Ovary (tissue), 9 donors: ENCODE data around the gene NAP1L1. TPM values are rescaled to one million over a fixed set of nuclear protein-coding genes. Genes with fewer than 3 reads are reported as not detected.

ENCODE experiments used
- DNase-seq, 5 donors: peaks; one replicate each; pipeline ENCODE4 v3.0.0-alpha.2; 2019 to 2020
- H3K27ac ChIP-seq, 2 donors: fragments of 200-600 bp; one replicate each; pipeline versions ENCODE4 v1.5.1 to v1.8.0; 2019 to 2022
- H3K27me3 ChIP-seq: fragments of 200-600 bp; one replicate; pipeline ENCODE4 v1.8.0; 2022
- H3K36me3 ChIP-seq: fragments of 200-600 bp; sonication (generic); one replicate; pipeline ENCODE4 v1.5.1; 2019
- H3K4me1 ChIP-seq: one replicate; pipeline ENCODE4 v1.8.1; 2013; ENCODE audit warnings: mild to moderate bottlenecking, moderate library complexity; ENCODE audit not compliant: insufficient read depth
- H3K4me3 ChIP-seq: fragments of 200-600 bp; sonication (generic); one replicate; pipeline ENCODE4 v1.5.1; 2017
- H3K9me3 ChIP-seq, 2 donors: fragments of 200-600 bp in 1 of 2; sonication (generic) in 1 of 2; one replicate each; pipeline versions ENCODE4 v1.5.1 to v1.8.1; 2013 to 2019; ENCODE audit warnings: mild to moderate bottlenecking in 1 of 2, moderate library complexity in 1 of 2
- EP300 ChIP-seq: sonication (generic); formaldehyde crosslinking; IDR thresholded peaks from one replicate; pipeline ENCODE4 v1.6.1; 2017; ENCODE audit warnings: antibody characterized with exemption
- POLR2A ChIP-seq: fragments of 450-650 bp; IDR thresholded peaks from one replicate; pipeline ENCODE4 v1.6.1; 2017; ENCODE audit warnings: antibody characterized with exemption, mild to moderate bottlenecking, moderate library complexity
- WGBS, 3 donors: extraction: QIAGEN DNeasy Blood & Tissue Kit in 1 of 3; methylation state at CpG; one replicate each; pipeline versions ENCODE4 v1.1.5 to v1.1.7; 2013 to 2017; 5-methylcytosine and 5-hydroxymethylcytosine counted together
- intact Hi-C, 4 donors: fragments of 100-400 bp; cut with DNase I; formaldehyde crosslinking; loops; one replicate each; pipeline versions ENCODE4 v1.11.0 to v1.15.1; 2022 to 2023
- polyA plus RNA-seq, 2 donors: library from polyadenylated mRNA; stranded (reverse); fragments of 200-250 nt in 1 of 2; fragments of 350-450 nt in 1 of 2; fragmentation: Illumina TruSeq in 1 of 2; extraction: RNeasy Lipid Tissue Mini Kit (QIAGEN cat#74804) in 1 of 2; gene quantifications; one replicate each; pipeline ENCODE4 v1.2.3, GENCODE V29; 2013 to 2014
- total RNA-seq, 7 donors: library from RNA; depleted of rRNA in 2 of 7; stranded (reverse); fragments of >200 nt in 2 of 7; fragmentation: NEBNext Ultra II Directional in 3 of 7; extraction: Animal tissue kit (Norgen Biotek cat#: 25700) in 3 of 7; gene quantifications; one replicate each; pipeline versions ENCODE4 v1.1.0 to v1.2.4, GENCODE V29; 2016 to 2023
- TF ChIP-seq, protein P1 (sequence below), 3 donors: fragments of 450-650 bp in 2 of 3; fragments of 200-600 bp in 1 of 3; IDR thresholded peaks; one replicate each; pipeline versions ENCODE4 v1.5.1 to v1.8.0; 2016 to 2022; ENCODE audit warnings: antibody characterized with exemption in 3 of 3, mild to moderate bottlenecking in 1 of 3
- donor health status: DM: no; HTN: no; CAD: no; lungs with moderate emphysema.
- donor health status: DM: no; HTN: no; CAD: no.
- donor health status: Bipolar disorder and iron deficiency.
- donor health status: DM: yes; HTN: yes; CAD: no.
- donor health status: DM: no; HTN: no; CAD: no.
- donor health status: DM: yes; HTN: yes; CAD: no.

NAP1L1 gene
- total and polyA plus RNA-seq, 9 donors = 500 to 1,115 (median 750) TPM

DNA sequence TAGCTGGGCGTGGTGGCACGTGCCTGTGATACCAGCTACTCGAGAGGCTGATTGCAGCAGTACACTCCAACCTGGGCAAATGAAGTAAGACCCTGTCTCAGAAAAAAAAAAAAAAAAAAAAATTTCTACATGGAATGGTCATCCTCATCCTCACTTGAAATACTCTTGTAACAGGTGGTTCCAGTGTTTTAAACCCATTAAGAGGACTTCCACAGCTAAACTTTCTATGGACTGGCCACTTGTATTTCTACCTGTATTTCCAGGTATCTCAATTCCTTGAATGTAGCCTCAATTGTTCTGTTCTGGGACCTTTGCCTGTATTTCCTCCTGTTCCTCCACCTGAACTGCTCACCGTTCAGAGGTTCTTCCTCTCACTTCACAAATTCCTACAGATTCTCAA is 41.1 kb downstream of the NAP1L1 start:
- 96 to 98% (median 97%) methylated on average over 4 of the region's 4 CpGs for WGBS, 3 donors
- TF ChIP-seq POLR2A (no peak), EP300 (no peak)
- TF ChIP-seq, protein P1, sequence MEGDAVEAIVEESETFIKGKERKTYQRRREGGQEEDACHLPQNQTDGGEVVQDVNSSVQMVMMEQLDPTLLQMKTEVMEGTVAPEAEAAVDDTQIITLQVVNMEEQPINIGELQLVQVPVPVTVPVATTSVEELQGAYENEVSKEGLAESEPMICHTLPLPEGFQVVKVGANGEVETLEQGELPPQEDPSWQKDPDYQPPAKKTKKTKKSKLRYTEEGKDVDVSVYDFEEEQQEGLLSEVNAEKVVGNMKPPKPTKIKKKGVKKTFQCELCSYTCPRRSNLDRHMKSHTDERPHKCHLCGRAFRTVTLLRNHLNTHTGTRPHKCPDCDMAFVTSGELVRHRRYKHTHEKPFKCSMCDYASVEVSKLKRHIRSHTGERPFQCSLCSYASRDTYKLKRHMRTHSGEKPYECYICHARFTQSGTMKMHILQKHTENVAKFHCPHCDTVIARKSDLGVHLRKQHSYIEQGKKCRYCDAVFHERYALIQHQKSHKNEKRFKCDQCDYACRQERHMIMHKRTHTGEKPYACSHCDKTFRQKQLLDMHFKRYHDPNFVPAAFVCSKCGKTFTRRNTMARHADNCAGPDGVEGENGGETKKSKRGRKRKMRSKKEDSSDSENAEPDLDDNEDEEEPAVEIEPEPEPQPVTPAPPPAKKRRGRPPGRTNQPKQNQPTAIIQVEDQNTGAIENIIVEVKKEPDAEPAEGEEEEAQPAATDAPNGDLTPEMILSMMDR (IDR thresholded peaks at IDR 0.05) = no peak
- H3K9me3 ChIP-seq = no peaks in the 10 kb centered on the region
- no peak overlapping the region for H3K27ac ChIP-seq
- H3K4me3 ChIP-seq = no peak overlapping the region
- no peaks in the 10 kb centered on the region for H3K4me1 ChIP-seq
- DNase-seq = no peak
- intact Hi-C loops = no loop called here
- no peaks in the 10 kb centered on the region for H3K27me3 ChIP-seq
- no peaks in the 10 kb centered on the region for H3K36me3 ChIP-seq

DNA sequence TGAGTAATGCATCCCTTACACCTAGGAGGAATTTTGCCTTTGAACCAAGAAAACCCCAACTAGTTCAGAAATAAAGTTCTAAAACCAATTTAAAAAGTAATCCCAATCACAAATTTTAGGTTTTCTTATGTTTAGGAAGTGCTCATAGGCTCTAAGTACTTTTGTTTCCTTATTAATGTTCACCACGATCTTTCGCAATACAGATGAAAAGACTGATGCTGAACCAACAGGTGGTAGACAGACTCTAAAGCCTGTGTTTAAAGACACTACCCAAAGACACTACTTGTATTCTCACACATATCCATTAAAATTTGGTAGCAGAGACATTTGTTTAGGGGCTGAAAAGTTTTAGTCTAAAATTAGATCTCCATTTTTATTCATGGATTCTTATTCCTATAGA is 42.3 kb downstream of the NAP1L1 start:
- intact Hi-C loops = no loop called here
- no peak for DNase-seq
- Histone ChIP-seq H3K36me3 (no peaks in the 10 kb centered on the region), H3K4me1 (no peaks in the 10 kb centered on the region), H3K4me3 (no peak overlapping the region), H3K27me3 (no peaks in the 10 kb centered on the region), H3K27ac (no peak overlapping the region), H3K9me3 (no peaks in the 10 kb centered on the region)
- 87 to 96% (median 92%) methylated on average over 2 of the region's 2 CpGs for WGBS, 3 donors
- TF ChIP-seq EP300 (no peak), POLR2A (no peak)
- TF ChIP-seq, protein P1 (IDR thresholded peaks at IDR 0.05) = no peak

DNA sequence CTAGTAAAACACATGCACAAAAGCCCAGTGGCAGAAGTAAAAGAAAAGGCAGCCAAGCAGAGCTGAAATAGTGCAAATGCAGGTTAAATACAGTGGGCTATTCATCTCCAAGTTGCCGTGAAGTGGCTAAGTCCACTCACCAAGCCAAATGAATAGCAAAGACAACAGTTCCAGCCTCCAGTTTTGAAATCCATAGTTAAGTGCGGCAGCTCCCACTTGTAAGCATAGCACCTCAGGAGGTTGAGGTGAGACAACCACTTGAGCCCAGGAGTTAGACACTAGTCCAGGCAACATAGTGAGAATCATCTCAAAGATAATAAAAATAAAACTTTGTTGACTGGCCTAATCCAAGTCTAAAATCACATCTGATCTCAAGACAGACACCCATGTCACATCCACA is 43.1 kb downstream of the NAP1L1 start:
- 89 to 94% (median 91%) methylated on average over 2 of the region's 2 CpGs for WGBS, 3 donors
- H3K27me3 ChIP-seq = no peaks in the 10 kb centered on the region
- intact Hi-C loops = no loop called here
- H3K9me3 ChIP-seq = no peaks in the 10 kb centered on the region
- no peaks in the 10 kb centered on the region for H3K36me3 ChIP-seq
- no peaks in the 10 kb centered on the region for H3K4me1 ChIP-seq
- no peak overlapping the region for H3K4me3 ChIP-seq
- TF ChIP-seq EP300 (no peak), POLR2A (no peak)
- TF ChIP-seq, protein P1 (IDR thresholded peaks at IDR 0.05) = no peak
- H3K27ac ChIP-seq = no peak overlapping the region
- no peak for DNase-seq

DNA sequence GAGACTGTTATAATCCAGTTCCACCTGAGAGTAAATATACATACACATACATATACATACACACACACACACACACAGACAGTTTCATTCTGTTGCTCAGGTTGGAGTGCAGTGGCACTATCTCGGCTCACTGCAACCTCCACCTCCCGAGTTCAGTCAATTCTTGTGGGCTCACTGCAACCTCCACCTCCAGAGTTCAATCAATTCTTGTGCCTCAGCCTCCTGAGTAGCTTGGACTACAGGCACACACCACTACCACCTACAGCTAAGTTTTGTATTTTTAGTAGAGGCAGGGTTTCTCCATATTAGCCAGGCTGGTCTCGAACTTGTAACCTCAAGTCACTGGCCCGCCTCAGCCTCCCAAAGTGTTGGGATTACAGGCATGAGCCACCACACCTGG is 44.0 kb downstream of the NAP1L1 start:
- TF ChIP-seq, protein P1 (IDR thresholded peaks at IDR 0.05) = no peak
- TF ChIP-seq POLR2A (no peak), EP300 (no peak)
- 86 to 94% (median 94%) methylated on average over 4 of the region's 4 CpGs for WGBS, 3 donors
- H3K27ac ChIP-seq = no peak overlapping the region
- no peaks in the 10 kb centered on the region for H3K4me1 ChIP-seq
- intact Hi-C loops = no loop called here
- H3K36me3 ChIP-seq = no peaks in the 10 kb centered on the region
- no peak overlapping the region for H3K4me3 ChIP-seq
- no peaks in the 10 kb centered on the region for H3K9me3 ChIP-seq
- DNase-seq = no peak
- no peaks in the 10 kb centered on the region for H3K27me3 ChIP-seq
